Measurements from ENCODE around the gene TOMM20. TPM values are rescaled to one million over a fixed set of nuclear protein-coding genes. Genes with fewer than 3 reads are reported as not detected.

TOMM20 gene
- polyA plus RNA-seq, 1 experiment: 94.0 TPM

- ChIA-PET POLR2A (no interaction called here), CTCF (no interaction called here)
- H3K27me3 ChIP-seq (ENCODE audit: control insufficient read depth, insufficient read depth, low read length): no peaks in the 10 kb centered on the region
- H3K4me3 ChIP-seq (ENCODE audit: low read depth, low read length): peak overlapping the region; percentile 96
- TF ChIP-seq CTCF (IDR thresholded peaks at IDR 0.05; ENCODE audit: low read depth, low read length): no peak
- DNase-seq (ENCODE audit: low read depth, low spot score): no peak
- H3K9me3 ChIP-seq (ENCODE audit: control insufficient read depth, insufficient read depth, low read length): no peaks in the 10 kb centered on the region; the same call in 1 of the 2 replicates
- no peak overlapping the region for H3K27ac ChIP-seq (ENCODE audit: low read depth, low read length)
These were observed 1.4 kb downstream of the TOMM20 start for GRCh38 chr1:235127203-235127602.

- POLR2A ChIA-PET: interaction anchor here (1.1 kb wide), 1 partner anchor 16 kb away, joined by 6 read pairs; no protein-coding TSS in a partner anchor
- CTCF ChIA-PET: interaction anchor here (0.8 to 2.1 kb wide), 2 partner anchors 20 to 638 kb away, joined by 3 to 7 read pairs; no protein-coding TSS in a partner anchor
These were observed 4.0 kb downstream of the TOMM20 start for GRCh38 chr1:235124665-235125064.

GRCh38 chr1:235124111-235124510 is 4.5 kb downstream of the TOMM20 start:
- no peak for TF ChIP-seq CTCF (IDR thresholded peaks at IDR 0.05; ENCODE audit: low read depth, low read length)
- no peak for DNase-seq (ENCODE audit: low read depth, low spot score)
- POLR2A ChIA-PET: interaction anchor here (1.1 kb wide), 1 partner anchor 16 kb away, joined by 6 read pairs; no protein-coding TSS in a partner anchor
- no peaks in the 10 kb centered on the region for H3K27me3 ChIP-seq (ENCODE audit: control insufficient read depth, insufficient read depth, low read length)
- CTCF ChIA-PET: interaction anchor here (0.8 to 2.1 kb wide), 2 partner anchors 19 to 637 kb away, joined by 3 to 7 read pairs; no protein-coding TSS in a partner anchor
- H3K27ac ChIP-seq (ENCODE audit: low read depth, low read length): no peak overlapping the region
- no peaks in the 10 kb centered on the region; the same call in 1 of the 2 replicates for H3K9me3 ChIP-seq (ENCODE audit: control insufficient read depth, insufficient read depth, low read length)
- no peak overlapping the region for H3K4me3 ChIP-seq (ENCODE audit: low read depth, low read length)

More at GRCh38 chr1:235124665-235125064, 4.0 kb downstream of the TOMM20 start:
- H3K4me3 ChIP-seq (ENCODE audit: low read depth, low read length): no peak overlapping the region
- no peaks in the 10 kb centered on the region; the same call in 1 of the 2 replicates for H3K9me3 ChIP-seq (ENCODE audit: control insufficient read depth, insufficient read depth, low read length)
- DNase-seq (ENCODE audit: low read depth, low spot score): no peak
- no peaks in the 10 kb centered on the region for H3K27me3 ChIP-seq (ENCODE audit: control insufficient read depth, insufficient read depth, low read length)
- H3K27ac ChIP-seq (ENCODE audit: low read depth, low read length): no peak overlapping the region
- TF ChIP-seq CTCF (IDR thresholded peaks at IDR 0.05; ENCODE audit: low read depth, low read length): no peak

GRCh38 chr1:235122348-235122747 is 6.3 kb downstream of the TOMM20 start:
- no peak for DNase-seq (ENCODE audit: low read depth, low spot score)
- no peaks in the 10 kb centered on the region; the same call in 1 of the 2 replicates for H3K9me3 ChIP-seq (ENCODE audit: control insufficient read depth, insufficient read depth, low read length)
- H3K27me3 ChIP-seq (ENCODE audit: control insufficient read depth, insufficient read depth, low read length): no peaks in the 10 kb centered on the region
- CTCF ChIA-PET: interaction anchor here (0.9 to 1.4 kb wide), 4 partner anchors 29 to 635 kb away, joined by 3 to 4 read pairs (median 4); no protein-coding TSS in a partner anchor
- H3K4me3 ChIP-seq (ENCODE audit: low read depth, low read length): no peak overlapping the region
- POLR2A ChIA-PET: no interaction called here
- TF ChIP-seq CTCF (IDR thresholded peaks at IDR 0.05; ENCODE audit: low read depth, low read length): no peak
- H3K27ac ChIP-seq (ENCODE audit: low read depth, low read length): no peak overlapping the region

GRCh38 chr1:235113183-235113917 is 15.3 kb downstream of the TOMM20 start:
- Histone ChIP-seq H3K9me3 (ENCODE audit: control insufficient read depth, insufficient read depth, low read length) (no peaks in the 10 kb centered on the region), H3K27ac (ENCODE audit: low read depth, low read length) (no peak overlapping the region), H3K4me3 (ENCODE audit: low read depth, low read length) (no peak overlapping the region), H3K27me3 (ENCODE audit: control insufficient read depth, insufficient read depth, low read length) (no peaks in the 10 kb centered on the region)
- ChIA-PET CTCF (interaction anchor here (0.7 kb wide), 1 partner anchor 84 kb away, joined by 4 read pairs; no protein-coding TSS in a partner anchor), POLR2A (no interaction called here)
- TF ChIP-seq CTCF (IDR thresholded peaks at IDR 0.05; ENCODE audit: low read depth, low read length): no peak
- DNase-seq (ENCODE audit: low read depth, low spot score): no peak
